WI38 (cell line): ENCODE measurements around the gene SPOPL.

Experiments
- H3K4me3 ChIP-seq: 2 replicates; pipeline ENCODE4 v1.5.1; 2011; ENCODE audit warnings: low read depth, mild to moderate bottlenecking, control low read depth, low read length
- CTCF ChIP-seq: IDR thresholded peaks from 2 replicates; pipeline ENCODE4 v1.5.1; 2012; ENCODE audit warnings: low read depth, mild to moderate bottlenecking, control low read depth, low read length

SPOPL gene

GRCh38 chr2:138494265-138494966 is 7.2 kb upstream of the SPOPL start:
- TF ChIP-seq CTCF, result no peak
- H3K4me3 ChIP-seq, result no peak overlapping the region

- no peak for TF ChIP-seq CTCF
- H3K4me3 ChIP-seq, result no peak overlapping the region
These were observed 6.2 kb upstream of the SPOPL start for GRCh38 chr2:138495384-138495783.

GRCh38 chr2:138496096-138496651 is 5.4 kb upstream of the SPOPL start:
- no peak for TF ChIP-seq CTCF
- no peak overlapping the region for H3K4me3 ChIP-seq

- TF ChIP-seq CTCF, result no peak
- no peak overlapping the region for H3K4me3 ChIP-seq
These were observed 4.3 kb upstream of the SPOPL start for GRCh38 chr2:138497294-138497693.

- H3K4me3 ChIP-seq, result no peak overlapping the region
- no peak for TF ChIP-seq CTCF
These were observed 1.9 kb upstream of the SPOPL start for GRCh38 chr2:138499684-138500083.

GRCh38 chr2:138500592-138501424 is 762 bp upstream of the SPOPL start:
- peak overlapping the region; percentile 85 for H3K4me3 ChIP-seq
- TF ChIP-seq CTCF, result no peak
